GM18519 (cell line): ENCODE data around the gene MAP4K2.

Experiments
- ATAC-seq: cut with Tn5 transposase; IDR thresholded peaks from one replicate; pipeline ENCODE4 v1.9.1; 2021; ENCODE audit warnings: mild to moderate bottlenecking, moderate library complexity; ENCODE audit not compliant: unreplicated experiment, low FRiP score

The MAP4K2 gene

DNA sequence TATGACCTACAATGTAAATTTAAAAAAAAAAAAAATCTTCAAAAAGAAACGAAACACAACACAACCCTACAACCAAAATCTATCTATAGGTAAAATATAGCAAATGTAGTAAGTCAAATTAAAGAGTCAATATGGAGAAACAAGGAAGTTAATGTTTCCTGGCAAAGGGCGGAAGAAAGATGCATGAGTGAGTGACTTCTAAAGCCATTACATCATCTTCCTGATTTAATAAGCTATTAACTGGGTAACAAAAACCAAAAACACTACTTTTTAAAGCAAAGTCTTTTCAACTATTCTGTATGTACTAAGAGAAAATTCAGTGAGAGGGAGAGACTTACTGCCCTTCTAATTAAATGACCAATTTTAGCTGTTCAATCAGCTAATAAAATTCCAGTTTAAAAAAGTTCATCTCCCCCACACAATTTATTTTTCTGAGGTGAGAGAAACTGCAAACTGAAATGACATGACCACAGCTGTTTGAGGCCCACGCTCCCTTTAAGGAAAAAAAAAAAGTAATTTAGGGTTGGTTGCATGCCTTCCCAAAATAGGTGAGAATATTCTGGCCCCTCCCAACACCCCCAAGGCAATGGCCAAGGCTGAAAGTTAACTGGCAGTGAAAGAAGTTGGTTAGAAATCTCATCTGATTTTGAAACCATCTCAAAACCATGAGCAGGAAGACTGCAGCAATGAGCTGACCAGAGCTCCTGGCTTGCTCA lies 30.6 kb downstream of the MAP4K2 start:
- ATAC-seq, result no peak

DNA sequence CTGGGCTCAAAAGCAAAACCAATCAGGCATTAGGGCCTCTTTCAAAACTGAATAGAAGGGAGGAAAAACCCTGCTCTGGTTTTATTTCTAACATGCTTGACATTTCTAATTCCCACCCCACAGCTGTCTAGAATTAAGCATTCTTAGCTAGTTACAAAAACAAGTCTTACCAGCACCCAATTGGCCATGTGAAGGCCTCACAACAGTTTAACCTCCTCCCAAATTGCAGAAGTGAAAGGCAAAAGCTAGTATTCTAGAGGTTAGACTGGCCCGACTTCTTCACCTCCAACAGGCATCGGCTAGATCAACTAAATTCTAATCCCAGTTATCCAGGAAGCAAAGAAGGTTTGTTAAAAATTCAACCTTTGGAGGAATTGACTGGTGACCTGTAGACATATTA lies 31.2 kb downstream of the MAP4K2 start:
- no peak for ATAC-seq

DNA sequence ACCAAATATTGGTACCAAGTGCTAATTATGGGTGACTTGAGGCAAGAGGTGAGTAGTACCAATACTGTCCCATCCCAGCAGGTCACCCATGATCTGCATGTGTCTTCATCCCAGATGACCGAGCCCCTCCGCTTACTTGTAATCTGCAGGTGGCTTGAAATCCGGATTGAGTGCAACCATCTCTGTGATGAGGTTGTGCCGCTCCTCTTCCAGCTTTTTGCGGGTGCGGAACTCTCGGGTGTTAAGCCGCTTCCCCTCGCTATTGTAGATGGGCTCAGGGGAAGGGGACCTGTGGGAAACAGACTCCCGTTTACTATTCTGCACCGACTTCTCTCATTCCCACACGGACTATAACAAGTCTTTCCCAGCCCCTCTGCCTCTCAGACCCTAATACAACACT lies 32.9 kb downstream of the MAP4K2 start:
- ATAC-seq, result no peak

DNA sequence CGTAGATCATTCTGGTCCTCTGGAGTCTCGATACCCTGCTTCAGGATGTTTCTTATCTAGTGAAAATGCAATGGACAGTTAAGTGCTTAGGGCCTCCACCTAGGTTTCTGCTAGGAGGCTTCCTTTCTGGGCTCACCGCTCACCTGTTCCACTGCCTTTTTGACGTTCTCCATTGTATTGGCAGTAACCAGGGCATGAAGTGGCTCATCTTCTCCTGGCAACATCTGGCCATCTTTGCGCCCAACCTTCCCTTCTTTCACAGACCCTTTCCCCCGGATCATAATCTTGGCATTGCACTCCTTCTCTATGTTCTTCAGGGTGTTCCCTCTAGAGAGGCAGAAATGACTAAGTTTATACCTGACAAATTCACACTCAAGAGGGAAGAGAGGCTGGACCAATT lies 33.7 kb downstream of the MAP4K2 start:
- ATAC-seq, result no peak

DNA sequence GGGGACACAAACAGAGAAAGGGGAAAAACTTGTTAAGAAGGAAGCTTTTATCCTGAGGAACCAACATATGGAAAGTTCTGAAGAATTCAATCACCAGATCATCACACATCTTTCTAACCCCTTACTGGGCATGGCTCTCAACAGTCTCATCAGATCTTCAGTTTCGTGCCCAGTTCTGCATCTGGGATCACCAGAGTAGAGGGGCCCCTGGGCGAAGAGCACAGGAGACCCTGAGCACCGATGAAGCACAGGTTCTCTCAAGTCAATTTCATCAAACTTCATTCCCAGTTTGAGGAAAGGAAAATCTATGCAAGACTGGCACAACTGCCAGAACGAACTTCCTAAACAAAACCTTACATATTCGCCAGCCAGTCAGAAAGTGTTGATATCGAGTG lies 34.7 kb downstream of the MAP4K2 start:
- no peak for ATAC-seq

DNA sequence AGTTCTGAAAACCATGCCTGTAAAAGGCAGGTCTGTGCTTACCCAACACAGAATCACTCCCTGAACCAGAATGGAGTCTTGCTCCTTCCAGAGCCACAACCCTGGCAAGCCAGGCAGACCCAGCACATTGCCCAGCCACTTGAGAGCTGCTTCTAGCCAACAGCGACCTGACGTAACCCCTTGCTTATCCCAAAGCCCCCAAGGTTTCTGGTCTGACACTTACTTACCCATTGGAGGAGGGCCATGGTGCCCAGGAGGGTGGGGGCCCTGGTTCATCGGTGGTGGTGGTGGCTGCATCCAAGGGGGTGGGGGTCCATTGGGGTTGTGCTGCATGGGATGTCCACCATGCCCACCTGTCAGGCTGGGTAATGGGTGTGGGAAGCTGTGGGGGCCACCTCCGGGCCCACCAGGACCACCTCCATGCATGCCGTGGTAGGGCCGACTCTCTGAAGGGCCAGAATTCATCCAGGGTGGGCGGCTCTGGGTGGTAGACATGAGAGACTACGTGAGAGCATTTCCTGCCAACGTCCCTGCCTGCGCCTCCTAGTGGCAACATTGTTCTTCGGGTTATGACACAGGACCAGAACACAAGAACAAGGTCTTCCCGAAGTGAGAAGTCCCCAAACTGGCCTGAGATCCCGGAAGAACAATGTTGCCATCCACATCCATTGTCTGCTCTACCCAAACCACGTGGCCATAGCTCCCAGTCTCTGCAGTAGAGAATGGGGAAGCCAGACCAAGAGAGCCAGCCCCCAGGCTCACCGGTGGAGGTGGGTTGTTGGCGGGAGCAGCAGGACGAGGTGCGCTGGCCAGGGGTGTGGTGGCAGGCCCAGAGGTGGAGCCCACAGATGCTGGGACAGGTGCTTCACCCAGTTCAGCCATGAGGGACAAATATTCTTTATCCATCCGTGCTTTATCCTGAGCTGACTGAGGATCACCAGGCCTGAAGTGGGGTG lies 35.4 kb downstream of the MAP4K2 start:
- ATAC-seq, result no peak

DNA sequence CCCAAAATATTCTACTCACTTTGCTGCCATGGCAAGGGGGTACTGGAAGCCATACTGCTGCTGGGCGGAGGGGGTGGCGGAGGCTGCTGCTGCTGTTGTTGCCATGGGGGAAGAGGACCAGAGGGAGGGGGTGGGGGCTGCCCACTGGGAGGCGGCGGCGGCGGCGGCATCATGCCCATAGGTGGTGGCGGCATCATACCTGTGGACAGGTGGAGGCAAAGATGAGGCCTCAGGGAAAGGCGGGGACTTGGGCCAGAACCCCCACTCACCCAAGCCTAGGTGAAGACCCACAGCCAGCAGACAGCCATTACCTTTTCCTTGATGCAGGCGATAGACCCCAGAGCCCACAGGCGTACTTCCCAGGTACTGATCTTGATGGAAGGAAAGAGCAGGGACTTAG lies 36.1 kb downstream of the MAP4K2 start:
- no peak for ATAC-seq

DNA sequence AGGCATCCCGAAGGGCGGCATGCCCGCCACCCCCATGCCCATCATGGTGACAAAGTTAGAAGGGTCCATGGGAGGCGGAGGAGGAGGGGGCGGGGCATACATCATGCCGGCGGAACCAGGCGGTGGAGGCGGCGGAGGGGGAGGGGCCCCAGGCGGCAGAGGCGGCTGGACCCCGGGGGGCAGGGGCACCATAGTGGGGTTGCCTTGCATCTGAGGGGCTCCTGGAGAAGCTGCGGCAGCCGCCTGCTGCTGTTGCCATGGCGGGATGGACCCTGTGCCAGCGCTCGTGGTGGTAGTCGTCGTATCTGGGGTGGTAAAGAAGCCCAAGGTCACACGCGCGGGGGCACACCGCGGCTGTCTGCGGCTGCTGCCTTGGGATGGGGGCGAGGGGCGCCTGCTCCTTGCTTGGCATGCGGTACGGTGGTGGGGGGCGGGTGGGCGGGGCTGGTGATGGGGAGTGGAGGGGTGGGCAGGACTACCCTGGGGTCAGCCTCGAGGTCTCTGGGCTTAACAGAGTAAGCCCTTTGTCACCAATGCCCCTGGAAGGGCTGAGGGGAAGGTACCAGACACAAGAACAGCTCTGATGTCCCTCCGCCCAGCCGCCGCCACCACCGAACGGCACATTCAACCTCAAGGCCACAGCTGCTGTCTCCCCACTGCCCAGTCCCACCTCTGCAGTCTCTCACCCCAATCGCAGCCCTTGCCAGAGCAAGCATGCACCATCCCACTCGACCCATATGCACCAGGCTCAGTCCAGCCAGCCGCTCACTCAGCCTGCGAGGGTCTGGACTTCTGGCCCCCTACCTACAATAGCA lies 37.0 kb downstream of the MAP4K2 start:
- ATAC-seq, result no peak

DNA sequence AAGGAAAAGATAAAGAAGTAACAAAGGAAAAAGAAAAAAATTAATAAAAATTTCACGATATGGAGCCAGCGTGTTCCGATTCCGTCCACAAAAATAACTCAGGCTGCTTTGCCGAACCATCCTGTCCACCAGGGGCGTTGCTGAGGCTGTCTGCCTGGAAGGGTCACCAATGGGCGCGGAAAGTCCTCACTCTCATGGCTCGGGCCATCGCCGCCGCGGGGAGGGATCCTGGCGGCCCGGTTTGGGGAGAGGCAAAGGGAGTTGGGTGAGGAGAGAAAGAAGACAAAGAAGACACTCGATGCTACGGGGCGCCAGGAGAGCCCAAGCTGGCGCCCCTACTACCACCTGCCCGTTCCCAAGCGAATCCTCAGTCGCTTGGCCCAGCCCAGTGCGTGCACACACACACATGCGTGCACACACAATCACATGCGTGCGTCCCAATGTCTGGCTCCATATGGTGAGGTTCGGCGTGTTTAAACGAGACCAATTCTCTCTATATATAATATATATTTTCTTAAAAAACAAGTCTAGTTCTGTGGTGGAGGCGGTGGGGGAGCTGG lies 37.6 kb downstream of the MAP4K2 start:
- ATAC-seq, result no peak

DNA sequence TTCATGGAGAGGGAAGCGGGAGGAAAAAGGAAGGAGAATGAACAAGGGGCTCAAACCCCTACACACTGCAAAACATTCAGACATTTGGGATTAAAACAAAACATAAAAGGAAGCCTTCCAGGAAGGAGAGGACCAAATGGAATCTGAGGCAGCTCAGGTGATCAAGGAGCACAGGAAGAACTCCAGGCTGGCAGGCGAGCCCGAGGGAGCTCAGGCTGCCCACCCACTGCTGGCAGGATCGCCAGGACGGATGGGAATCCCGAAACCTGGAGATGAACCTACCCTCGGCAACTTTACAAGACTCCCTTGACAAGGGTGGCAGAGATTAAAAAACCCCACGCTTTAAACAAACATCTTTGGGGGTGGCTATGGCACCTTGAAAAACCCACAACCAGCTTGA lies 38.3 kb downstream of the MAP4K2 start:
- ATAC-seq, result no peak

DNA sequence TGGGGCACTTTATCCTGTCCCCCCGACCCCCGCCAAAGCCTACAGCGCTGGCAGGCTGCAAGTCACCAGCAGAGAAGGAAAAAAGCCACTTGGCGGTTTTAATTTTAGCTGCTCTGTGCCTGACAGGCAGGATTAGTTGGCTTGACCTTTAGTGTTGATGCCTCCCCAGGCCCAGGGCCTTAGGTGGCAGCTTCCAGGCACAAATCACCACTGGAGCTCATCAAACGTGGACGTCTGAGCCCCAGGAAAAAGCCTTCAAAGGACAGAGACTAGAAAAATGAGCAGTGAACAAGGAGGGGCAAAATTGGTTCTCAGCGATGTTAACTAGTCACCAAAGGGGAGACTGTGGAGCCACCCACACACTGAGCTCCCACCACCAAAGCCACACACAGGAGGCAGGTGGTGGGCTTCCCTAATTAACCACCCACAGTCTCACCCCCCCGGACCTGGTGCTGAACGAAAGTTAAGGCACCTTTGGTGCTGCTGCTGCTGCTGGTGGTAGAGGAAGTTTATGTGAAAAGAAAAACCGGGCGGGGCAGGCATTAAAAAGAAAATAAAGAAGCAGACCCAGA lies 38.9 kb downstream of the MAP4K2 start:
- no peak for ATAC-seq

DNA sequence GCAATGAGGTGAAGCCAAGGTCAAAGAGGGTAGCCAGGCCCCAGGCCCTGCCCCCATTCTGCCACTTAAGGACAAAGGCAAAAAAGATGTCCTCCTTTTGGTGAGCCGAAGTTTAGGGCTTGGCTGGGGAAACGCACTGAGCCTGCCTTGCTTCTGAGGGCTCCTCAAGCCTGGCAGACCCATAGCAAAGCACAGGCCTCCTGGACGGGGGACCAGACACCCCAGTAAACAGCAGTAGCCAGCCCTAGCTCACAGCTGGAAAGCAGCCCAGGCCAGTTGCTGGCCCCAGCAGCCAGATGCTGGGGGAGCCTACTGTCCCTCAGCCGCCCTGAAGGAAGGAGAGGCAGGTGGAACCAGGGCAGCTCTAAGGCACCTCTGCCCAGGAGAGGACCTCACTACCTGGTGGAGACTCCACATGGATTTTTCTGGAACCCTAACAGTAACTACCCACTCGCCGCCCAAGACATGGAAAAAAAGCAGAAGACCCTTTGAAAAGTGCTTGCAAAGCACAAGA lies 39.4 kb downstream of the MAP4K2 start:
- ATAC-seq, result no peak

DNA sequence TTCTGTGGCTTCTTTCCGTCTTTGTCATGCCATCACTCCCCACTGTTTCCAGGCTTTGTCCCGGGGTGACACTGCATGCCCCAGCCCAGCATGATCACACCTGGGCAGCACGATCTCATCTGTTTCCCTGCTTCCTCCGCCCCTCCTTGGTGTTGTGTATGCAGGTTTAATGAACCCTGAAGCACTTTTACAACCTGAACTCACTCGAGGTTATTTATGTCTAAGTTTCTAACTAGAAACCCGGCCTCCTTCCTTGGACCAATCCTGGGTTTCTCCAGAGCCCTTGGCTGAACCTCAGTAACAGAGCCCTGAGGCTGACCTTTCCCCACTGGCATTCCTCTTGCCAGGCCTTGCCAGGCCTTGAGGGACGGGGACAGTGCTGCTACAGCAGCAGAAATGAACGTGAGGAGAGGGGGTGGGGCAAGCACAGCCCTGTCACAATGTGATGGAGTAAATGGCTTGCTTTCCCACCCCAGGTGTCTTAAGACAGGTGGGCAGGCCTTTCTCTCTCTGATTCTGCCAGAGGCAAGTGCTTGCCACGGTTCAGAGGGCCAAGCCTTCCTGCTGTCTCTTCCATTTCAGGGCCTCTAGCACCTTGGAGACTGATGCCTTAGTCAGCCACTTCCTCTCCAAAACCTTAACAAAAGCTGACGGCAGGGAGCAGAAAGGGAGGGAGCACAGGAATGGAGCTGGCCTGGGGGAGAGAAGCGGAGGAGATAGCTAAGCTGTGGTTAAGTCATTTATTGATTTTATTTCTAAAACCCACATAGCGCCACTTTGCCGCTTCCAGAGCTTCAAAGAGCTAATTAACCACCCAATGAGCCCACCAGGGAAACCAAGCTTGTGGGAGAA lies 40.1 kb downstream of the MAP4K2 start:
- ATAC-seq, result no peak

DNA sequence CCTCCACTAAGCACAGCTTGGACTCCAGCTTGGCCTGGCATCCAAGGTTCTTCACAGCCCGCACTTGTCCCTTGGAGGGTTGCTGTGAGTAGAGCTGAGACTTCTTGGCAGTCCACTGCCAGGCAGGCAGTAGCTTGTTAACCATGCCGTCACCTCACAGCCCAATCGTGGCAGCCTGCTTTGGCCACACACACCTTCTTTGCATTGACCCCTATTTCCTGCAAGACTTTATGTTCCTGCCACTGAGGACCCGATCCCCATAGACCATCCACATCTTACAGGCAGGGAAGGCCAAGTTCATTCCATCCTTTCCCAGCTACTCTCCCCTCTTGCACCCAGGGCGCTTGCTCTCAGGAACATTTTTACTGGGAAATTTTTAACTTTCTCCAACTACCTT lies 40.7 kb downstream of the MAP4K2 start:
- ATAC-seq, result no peak

DNA sequence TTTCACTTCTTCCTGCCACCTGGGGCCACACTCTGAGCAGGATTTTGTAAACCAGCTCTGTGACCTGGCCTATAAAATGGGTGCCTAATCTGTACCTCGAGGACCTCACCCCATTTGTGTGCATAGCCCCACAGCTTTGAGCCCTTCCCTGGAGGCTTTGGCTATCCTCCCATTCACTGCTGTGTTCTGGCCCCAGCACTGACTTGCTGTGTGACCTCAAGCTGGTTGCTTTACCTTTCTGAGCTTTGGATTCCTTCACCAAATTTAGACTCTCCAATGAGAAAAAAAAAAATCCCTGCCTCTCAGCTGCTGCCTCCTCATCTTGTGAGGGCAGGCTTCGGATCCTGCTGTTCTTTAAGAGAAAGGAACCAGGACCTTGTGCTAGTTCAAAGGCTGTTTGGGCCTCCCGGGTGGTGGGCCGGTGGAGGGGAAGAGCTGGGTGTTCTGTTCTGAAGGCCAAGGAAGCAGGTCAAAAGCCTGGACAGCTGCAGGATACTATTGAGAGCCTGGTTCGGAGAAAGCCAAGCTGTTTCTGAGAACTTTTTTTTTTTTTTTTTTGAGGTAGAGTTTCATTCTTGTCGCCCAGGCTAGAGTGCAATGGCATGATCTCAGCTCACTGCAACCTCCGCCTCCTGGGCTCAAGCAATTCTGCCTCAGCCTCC lies 42.1 kb downstream of the MAP4K2 start:
- ATAC-seq, result no peak

DNA sequence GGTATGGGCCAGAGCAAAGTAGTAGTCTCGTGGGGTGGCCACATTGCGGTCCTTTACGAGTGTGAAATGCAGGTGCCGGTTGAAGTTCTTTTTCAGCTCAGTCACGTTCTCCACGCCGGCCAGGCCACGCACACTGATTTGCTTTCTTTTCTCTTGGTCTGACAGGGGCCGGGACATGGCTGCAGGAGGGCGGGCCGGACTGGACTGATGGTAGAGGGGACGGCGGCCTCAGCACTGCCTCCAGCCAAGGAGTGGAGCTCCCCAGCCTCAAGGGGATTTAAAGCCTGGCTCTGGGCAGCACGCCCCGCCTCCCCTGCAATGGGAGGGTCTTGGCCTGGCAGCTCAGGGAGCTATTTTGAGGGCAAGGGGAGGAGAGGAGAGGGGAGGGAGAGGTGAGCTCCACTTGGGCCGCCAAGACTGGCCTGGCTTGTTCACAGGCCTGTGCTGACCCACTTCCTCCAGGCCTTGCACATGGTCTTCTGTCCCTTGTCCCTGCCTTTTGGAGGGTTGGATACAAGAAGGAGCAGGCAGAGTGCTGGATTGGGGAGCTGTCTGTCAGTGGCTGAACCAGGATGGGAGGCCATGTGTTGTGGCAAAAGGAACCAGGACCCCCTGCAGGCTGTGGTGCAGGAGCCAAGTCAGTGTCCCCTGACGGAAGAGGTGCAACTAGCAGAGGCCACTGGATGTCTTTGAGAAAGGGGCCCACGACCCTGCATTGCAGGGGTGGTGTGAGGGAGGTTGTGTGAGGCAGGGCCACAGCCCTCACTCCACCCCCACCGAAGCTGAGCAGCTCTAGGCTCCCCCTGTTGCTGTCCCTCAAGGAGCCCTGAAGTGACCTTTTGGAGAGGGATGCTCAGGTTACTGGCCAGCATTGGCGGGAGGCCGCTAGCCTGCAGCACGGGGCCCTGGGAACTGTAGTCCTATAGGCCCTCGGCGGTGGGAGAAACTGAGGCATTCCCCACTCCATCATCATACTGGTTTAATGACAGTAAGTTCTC lies 43.0 kb downstream of the MAP4K2 start, which contains the start of gene PYGM:
TSS of gene PYGM (minus strand) at position 253 of the 998 bp plus-strand sequence. CDS start at position 177, 76 bp downstream.
- ATAC-seq, result no peak

DNA sequence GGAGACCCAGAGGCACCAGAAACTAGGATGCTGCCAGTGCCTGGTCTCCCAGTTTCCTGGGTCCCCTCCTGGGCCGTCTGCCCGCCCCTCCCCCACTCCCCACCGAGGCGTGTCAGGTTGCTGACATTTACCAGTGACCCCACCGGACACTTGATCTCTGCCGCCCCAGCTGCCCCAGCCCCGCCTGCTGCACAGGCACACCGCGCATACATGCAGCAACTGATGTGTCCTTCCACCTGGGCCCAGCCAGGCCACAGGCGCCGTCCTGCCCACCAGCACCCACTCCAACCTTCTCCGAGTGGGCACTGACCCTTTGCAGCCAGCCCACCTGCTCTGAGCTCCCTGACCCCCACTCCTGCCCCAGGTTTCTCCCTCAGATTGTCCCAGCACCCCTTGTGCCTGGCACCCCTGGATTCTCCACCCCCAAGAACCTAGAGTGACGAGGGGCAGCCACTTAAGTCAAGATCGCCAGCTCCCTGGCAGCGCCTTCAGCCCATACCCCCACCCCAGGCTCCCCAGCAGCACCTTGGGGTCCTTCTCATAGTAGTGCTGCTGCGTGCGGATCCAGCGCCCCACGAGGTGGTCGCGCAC lies 43.8 kb downstream of the MAP4K2 start:
- no peak for ATAC-seq
